D721Med (cell line): ENCODE results near the gene LCK.

ENCODE experiments used
- DNase-seq: peaks from one replicate; pipeline ENCODE4 v3.0.0; 2011; ENCODE audit warnings: low spot score; ENCODE audit not compliant: insufficient read length
- FAIRE-seq: peaks from 2 replicates; lab custom pipeline; 2011; peaks lifted over from hg19 to GRCh38; lab: Jason Lieb, UNC
- CTCF ChIP-seq: IDR thresholded peaks from 2 replicates; pipeline ENCODE4 v1.5.1; 2012; ENCODE audit warnings: mild to moderate bottlenecking, control low read depth; ENCODE audit not compliant: insufficient read depth; ENCODE audit errors: missing control alignments

The LCK gene

GRCh38 chr1:32330558-32331151 lies 79.6 kb downstream of the LCK start:
- FAIRE-seq, result no peak
- DNase-seq, result no peak
- no peak for TF ChIP-seq CTCF

GRCh38 chr1:32331549-32331948 lies 80.5 kb downstream of the LCK start:
- no peak for FAIRE-seq
- no peak for TF ChIP-seq CTCF

GRCh38 chr1:32332290-32333079 lies 81.4 kb downstream of the LCK start:
- no peak for TF ChIP-seq CTCF
- no peak for FAIRE-seq
- no peak for DNase-seq

More at GRCh38 chr1:32331549-32331948, 80.5 kb downstream of the LCK start:
- DNase-seq, result no peak

- DNase-seq (no peak), FAIRE-seq (no peak)
- TF ChIP-seq CTCF, result no peak
These were observed 82.3 kb downstream of the LCK start for GRCh38 chr1:32333251-32333963.

GRCh38 chr1:32334274-32334861 lies 83.3 kb downstream of the LCK start:
- no peak for DNase-seq
- no peak for FAIRE-seq
- TF ChIP-seq CTCF, result no peak

- FAIRE-seq (no peak), DNase-seq (peak; percentile 41)
- peak; percentile 60 for TF ChIP-seq CTCF
These were observed 83.9 kb downstream of the LCK start for GRCh38 chr1:32334864-32335534.
